GM20000 (cell line): ENCODE results near the gene GJB5.
"Not testable (repeated sequence)": the region's sequence is repeated elsewhere in the genome, so short reads cannot be mapped to it uniquely, and the experiment has no call there.

ENCODE experiments used
- DNase-seq: peaks from one replicate; pipeline ENCODE4 v3.0.0; 2012; ENCODE audit warnings: low spot score
- TF ChIP-seq, protein P1 (sequence below): IDR thresholded peaks from 2 replicates; pipeline ENCODE4 v1.5.1; 2012; ENCODE audit warnings: mild to moderate bottlenecking, control low read depth; ENCODE audit errors: extremely low read depth, missing control alignments

Gene GJB5

DNA sequence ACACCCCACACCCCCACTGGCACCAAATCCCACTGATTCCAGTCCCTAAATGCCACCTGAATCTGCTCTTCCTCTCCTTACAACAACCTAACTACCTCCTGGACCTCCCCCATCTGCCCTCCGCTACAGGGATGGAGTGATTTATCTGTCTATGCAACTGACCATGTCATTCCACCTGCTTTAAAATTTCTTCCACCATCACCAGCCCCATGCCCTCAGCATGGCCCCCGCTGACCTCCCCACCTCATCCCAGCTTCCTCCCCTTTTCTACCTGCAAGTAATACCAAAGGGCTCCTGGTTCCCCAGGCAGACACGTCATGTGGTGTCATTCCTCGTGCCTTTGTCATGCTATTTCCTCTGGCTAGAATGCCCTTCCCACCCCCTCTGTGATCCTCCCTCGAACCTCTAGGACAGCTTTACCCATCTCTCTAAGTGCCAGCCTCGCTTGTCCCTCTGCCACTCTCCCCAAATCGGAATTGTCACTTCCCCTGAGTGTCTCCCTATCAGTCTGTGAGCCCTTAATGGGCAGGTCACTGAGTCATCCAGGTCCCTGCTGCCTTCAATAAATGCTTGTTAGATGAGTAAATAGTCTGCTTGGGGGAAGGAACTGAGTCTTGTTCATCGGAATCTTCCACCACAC is 8.4 kb downstream of the GJB5 start:
- TF ChIP-seq, protein P1, sequence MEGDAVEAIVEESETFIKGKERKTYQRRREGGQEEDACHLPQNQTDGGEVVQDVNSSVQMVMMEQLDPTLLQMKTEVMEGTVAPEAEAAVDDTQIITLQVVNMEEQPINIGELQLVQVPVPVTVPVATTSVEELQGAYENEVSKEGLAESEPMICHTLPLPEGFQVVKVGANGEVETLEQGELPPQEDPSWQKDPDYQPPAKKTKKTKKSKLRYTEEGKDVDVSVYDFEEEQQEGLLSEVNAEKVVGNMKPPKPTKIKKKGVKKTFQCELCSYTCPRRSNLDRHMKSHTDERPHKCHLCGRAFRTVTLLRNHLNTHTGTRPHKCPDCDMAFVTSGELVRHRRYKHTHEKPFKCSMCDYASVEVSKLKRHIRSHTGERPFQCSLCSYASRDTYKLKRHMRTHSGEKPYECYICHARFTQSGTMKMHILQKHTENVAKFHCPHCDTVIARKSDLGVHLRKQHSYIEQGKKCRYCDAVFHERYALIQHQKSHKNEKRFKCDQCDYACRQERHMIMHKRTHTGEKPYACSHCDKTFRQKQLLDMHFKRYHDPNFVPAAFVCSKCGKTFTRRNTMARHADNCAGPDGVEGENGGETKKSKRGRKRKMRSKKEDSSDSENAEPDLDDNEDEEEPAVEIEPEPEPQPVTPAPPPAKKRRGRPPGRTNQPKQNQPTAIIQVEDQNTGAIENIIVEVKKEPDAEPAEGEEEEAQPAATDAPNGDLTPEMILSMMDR, result no peak
- DNase-seq, result no peak

DNA sequence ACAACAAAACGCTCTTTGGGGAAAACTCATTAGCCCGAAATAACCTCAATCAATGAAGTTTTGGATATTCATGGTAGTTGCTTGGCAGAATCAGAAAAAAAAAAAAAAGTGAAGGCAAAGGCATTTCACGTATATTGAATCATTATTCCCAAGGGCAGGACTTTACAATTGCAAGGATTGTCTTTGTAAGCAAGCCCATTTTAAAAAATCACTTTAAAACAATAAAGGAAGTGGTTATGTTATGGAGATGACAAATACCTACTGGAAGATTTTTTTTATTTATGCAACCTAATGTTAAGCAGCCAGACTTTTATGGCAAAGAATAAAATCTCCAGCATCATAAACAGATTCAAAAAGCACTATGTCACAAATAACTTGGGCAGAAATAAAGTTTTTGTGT is 14.0 kb downstream of the GJB5 start:
- TF ChIP-seq, protein P1, result no peak
- DNase-seq, result no peak

DNA sequence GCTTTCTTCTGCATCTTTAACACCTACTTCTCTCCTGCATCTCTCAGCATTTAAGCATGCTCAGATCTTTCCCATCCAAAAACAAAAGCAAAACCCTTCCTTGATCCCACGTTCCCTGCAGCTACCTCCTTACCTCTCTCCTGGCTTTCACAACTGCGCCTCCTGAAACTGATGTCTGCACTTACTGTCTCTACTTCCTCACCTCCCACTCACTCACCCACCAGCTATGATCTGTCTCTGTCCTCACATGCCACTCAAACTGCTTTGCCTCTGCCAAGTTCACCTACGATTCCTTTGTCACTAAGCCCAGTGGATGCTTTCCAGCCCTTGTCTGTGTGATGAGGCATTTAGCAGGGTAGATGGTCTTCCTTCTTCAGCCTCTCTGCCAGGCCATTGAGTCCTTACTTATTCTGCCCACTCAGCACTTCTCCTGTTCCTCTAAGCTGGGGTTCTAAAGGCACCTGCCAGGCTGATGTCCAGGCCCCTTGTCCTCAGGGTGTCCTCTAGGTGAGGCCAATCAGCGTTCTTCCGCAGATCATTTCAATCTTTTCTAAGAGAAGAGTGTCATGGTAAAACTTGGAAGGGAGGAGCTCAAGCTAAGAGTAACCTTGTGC is 16.2 kb downstream of the GJB5 start:
- TF ChIP-seq, protein P1, result no peak
- no peak for DNase-seq

DNA sequence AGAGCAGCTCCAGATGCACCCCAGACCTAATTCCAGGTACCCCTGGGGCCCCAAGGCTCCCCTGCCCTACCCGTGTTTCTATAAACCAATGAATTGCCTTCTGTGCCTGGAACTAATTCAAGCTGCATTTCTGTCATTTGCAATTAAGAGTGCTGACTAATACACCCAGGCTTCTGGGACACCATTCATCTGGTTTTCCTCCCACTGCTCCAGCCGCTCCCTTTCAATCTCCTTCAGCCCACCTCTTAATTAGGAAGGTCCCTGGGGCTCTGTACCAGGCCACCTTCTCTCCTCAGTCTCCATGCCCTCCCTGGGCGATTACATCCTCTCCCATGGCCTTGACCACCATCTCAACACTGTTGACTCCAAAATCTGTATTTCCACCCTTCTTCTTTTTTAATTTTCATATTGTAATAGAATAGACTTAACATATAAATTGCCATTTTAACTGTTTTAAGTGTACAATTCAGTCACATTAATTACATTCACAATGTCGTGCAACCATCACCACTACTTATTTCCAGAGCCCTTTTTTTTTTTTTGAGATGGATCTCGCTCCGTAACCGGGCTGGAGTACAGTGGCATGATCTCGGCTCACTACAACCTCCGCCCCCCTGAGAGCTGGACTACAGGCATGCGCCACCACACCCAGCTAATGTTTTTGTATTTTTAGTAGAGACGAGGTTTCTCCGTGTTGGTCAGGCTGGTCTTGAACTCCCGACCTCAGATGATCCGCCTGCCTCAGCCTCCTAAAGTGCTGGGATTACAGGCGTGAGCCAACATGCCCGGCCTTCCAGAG is 16.9 kb downstream of the GJB5 start:
- DNase-seq, result no peak
- TF ChIP-seq, protein P1, result no peak

DNA sequence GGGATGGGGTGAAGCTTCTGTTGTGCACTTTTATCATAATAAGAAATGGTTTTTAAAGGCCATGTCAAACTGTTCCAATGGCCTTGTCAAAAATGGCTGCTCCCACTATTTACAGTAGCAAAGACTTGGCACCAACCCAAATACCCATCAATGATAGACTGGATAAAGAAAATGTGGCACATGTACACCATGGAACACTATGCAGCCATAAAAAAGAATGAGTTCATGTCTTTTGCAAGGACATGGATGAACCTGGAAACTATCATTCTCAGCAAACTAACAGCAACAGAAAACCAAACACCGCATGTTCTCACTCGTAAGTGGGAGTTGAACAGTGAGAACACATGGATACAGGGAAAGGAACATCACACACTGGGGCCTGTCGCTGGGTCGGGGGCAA is 18.3 kb downstream of the GJB5 start:
- not testable (repeated sequence) for DNase-seq

DNA sequence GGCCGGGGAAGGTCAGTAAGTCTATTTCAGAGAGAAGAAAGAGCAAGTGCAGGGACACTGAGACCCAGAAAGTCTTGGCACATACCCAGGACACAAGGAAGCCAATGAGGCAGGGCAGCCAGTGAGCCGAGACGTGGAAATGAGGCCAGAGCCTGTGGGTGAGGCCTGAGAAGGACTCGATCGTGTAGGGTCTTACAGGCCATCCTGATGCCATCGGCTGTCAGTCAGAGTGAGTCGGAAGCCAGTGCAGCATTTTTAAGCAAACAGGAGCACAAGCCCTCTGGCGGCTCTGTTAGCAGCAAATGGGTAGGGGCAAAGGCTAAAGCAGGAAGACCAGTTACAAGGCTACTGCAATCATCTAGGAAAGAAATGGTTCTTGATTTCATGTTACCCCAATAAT is 20.1 kb downstream of the GJB5 start:
- TF ChIP-seq, protein P1, result no peak
- no peak for DNase-seq

DNA sequence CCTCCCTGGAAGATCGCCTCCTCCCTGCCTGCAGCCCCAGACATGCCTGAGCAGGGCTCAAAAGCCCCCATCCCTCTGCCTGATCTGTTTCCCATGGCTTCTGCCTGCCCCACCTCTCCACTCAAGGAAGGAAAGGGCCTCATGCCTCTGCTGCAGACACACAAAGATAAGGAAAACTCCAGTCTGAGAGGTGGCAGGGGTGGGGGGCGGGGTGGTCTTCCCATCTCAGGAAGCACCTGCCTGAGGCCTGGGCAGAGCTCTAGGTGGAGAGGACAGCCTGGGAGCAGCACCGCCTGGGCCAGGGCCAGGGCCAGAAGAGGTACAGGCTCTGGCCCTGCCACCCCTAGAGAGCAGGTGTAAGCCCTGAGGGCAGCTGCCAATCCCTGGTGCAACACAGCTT is 22.1 kb downstream of the GJB5 start:
- TF ChIP-seq, protein P1, result no peak

More for the DNA sequence above, 22.1 kb downstream of the GJB5 start:
- no peak for DNase-seq
